Fibroblast of lung (primary cell): ENCODE data around the gene UGT1A3.

Experiments used
- CTCF ChIP-seq, 2 donors: IDR thresholded peaks in 1 of 2; conservative IDR thresholded peaks in 1 of 2; 1 replicate in 1 of 2; 2 replicates in 1 of 2; pipeline ENCODE4 v1.5.1; 2011 to 2012; ENCODE audit warnings: low read length in 2 of 2, control low read depth in 1 of 2, inconsistent platforms in 1 of 2, low read depth in 1 of 2, mild to moderate bottlenecking in 1 of 2
- EZH2 ChIP-seq: IDR thresholded peaks from 2 replicates; pipeline ENCODE4 v1.5.1; 2012; ENCODE audit warnings: low read length, control low read depth, mild to moderate bottlenecking; ENCODE audit errors: missing control alignments

GRCh38 chr2:233800208-233800607 lies 71.4 kb downstream of the UGT1A3 start:
- TF ChIP-seq CTCF (conservative IDR thresholded peaks at IDR 0.05 in 1 of 2, IDR thresholded peaks at IDR 0.05 in 1 of 2; ENCODE audit: low read depth in 1 of 2, low read length in 2 of 2) = no peak
- no peak for TF ChIP-seq EZH2
